ENCODE data around the gene NFATC3.

The NFATC3 gene

DNA sequence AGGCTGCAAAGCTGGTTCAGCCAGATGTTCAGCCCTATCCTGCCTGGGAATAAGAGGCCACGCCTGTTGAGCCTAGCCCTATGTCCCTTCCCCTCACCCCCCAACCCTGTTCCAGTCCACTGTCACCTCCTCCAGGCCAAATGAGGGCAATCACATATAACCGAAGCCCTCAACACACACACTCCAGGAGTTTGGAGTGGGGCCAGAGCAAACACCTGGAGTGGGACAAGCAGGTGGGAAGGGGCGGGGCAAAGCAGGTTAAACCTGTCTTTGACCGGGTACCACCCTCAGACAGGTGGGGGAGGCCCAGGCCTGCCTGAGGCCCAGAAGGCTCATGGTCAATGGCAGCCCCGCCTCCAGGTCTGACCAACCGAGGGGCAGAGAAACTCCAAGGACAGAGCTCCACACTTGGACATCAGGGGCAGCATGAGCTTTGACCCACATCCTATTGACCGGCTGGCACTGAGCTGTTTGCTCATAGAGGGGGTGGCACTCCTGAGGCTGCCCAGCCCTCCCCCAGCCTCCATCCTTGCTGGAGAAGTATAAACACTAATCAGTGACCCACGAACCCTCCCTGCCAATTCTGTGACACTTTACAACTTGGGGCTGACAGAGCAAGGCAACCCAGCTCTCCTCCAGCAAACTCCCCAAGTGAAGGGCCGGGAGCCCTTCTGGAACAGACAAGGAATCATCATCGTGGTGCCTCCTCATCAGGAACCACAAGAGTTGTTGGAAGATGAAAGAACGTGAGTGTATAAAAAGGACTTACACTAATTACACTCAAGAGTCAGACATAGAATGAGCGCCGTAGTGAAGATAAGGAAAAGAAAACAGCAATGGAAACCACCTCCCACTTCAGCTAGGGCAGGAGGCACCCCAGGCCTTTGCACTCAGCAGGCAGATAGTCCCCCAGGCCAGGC is 149.3 kb downstream of the NFATC3 start:
- peak; percentile 58 to 71 for DNase-seq

GRCh38 chr16:68235108-68235886 is 150.1 kb downstream of the NFATC3 start:
- no peak for DNase-seq

- DNase-seq: no peak
Observed at GRCh38 chr16:68235887-68236136, 150.6 kb downstream of the NFATC3 start, which contains the start of gene ESRP2. TSS of gene ESRP2 (minus strand) at chr16:68236127. CDS start at chr16:68236045, 82 bp downstream.

DNA sequence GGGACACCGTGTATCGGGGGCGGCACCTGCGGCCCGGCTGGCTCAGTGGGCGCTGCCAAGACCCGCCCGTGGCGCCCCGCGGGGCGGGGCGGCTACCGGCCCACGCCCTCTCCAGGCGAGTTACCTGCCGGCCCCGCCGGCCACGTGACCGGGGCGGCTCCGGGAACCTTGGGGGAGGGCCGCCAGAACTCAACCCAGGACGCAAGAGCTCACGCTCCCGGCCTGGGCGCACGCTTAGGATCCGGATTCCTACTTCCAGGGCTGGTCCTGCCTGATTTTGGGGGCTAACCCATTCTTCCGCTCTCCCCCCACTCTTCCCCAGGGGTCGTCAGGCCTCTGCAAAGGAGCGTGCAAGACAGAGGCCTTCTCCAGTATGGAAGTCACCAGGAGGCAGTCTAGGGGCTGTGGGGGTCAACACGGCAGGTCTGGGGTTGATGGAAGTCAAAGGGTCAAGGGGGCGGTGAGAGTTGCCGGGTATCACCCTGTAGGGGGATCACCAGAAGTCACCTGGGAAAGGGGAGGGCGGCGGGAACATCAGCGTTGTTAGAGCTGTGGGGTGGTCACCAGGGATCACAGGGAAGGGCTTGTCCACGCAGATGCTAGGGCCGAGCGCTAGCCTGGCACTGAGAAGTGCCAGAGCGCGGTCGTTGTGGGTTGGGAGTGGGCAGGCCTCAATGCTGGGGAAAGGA is 151.1 kb downstream of the NFATC3 start:
- peak in 1 of 2 experiments; percentile 14 for DNase-seq

GRCh38 chr16:68236826-68237242 is 151.7 kb downstream of the NFATC3 start:
- no peak for DNase-seq

- peak; percentile 82 to 93 for DNase-seq
Observed at GRCh38 chr16:68237243-68238028, 152.3 kb downstream of the NFATC3 start.

DNA sequence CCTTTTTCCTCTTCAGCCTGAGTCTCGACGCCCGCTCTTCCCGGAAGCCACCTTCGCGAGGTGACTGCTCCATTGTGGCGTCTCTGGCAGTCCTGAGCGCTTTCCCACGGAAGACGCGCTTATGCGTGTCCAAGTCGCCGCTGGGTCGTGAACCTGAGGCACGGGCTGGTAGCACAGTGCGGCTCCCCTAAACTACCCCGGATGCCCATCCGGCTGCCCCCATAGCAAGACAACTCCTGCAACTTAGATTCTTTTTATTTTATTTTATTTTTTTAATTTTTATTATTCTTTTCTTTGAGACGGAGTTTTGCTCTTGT is 152.8 kb downstream of the NFATC3 start:
- no peak for DNase-seq

- DNase-seq: no peak
Observed at GRCh38 chr16:68242085-68242484, 156.9 kb downstream of the NFATC3 start.

DNA sequence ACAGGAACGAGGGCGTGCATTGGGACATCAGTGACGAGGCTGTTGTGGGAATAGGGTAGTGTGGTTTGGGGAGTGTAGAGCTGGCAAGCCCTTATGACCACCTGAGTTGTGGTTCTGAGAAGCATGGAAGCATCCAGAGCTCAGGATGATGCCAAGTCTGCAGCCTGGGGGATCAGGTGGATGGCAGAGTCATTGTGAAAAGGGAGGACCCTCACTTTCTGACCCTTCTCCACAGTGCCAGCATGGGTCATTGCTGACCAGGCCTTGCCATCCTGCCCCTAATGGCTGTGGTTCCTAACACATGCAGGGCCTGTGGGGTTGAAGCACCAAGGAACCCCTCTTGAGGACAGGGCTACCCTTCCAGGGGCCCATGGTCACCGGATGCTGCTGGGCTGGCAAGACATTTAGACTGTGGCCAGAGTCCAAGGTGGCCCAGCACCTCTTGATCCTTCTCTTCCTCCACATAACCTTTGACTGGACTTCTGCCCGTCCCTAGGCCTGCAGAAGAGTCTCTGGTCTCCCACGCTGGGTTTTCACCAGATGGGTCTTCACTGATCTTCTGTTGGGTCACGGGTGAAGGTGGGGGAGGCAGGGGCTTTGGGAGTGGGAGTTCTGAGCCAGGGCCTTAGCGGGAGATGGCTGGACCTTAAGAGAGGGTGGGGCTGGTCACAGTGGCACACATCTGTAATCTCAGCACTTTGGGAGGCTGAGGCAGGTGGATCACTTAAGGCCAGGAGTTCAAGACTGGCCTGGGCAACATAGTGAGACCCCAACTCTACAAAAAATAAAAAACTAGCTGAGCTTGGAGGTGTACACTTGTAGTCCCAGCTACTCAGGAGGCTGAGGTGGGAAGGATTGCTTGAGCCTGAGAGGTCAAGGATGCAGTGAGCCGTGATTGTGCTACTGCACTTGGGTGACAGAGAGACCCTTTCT is 158.0 kb downstream of the NFATC3 start:
- DNase-seq: no peak

GRCh38 chr16:68244481-68244902 is 159.3 kb downstream of the NFATC3 start:
- DNase-seq: no peak

GRCh38 chr16:68244903-68245853 is 160.0 kb downstream of the NFATC3 start, which contains the start of gene PLA2G15:
TSS of gene PLA2G15 (plus strand) at chr16:68245373. CDS start at chr16:68245427, 54 bp downstream.
- peak; percentile 42 to 62 for DNase-seq

DNA sequence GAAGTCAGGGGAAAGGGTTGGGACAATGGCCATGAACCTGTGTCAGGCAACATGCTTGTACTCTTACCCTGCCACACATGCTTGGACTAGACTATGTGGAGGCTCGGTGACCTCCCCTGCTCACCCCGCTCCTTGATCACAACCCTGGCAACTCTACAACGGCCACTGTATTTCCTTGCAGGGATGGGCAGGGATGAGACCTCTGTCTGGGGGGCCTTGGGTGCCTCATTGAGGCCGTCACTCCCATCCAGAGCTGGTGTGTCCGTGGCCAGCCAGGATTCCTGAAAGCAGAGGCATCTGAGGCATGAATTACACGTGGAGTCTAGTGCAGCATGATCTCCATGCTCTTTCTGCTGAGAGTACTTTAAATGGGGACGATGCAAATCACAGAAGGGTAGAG is 161.0 kb downstream of the NFATC3 start:
- no peak for DNase-seq

DNA sequence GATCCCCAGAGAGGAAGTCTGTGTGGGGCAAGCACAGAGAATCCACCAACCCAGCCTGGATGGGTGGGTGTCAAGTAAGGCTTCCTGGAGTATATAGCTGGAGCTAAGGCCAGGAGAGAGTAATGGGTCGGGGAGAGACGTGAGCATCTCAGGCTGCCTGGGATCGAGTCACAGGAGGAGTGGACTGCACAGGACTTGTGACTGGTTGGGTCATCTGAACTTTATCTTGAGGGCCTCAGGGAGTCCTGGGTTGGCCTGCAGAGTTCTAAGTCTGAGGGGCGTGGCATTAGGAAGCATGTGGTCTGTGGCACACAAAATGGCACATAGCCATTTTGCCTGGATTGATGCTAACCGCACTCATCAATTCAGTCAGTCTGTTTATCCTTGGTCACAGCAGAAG is 161.5 kb downstream of the NFATC3 start:
- DNase-seq: no peak

GRCh38 chr16:68247400-68247799 is 162.2 kb downstream of the NFATC3 start:
- DNase-seq: no peak

- no peak for DNase-seq
Observed at GRCh38 chr16:68247932-68248331, 162.8 kb downstream of the NFATC3 start.

DNA sequence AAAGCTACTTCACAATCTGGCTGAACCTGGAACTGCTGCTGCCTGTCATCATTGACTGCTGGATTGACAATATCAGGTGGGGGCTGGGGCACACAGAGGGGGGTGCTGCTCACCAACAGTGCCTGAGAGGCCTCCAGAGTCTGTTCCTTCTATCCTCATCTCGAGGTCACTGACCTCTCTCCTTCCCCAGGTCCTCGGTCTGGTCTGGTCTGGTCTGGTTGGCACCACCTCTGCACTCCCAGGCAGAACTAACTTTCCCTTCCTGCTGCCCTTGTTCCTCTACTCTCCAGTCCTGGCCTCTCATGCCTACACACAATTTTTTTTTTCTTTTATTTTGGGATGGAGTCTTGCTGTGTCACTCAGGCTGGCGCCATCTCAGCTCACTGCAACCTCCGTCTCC is 164.2 kb downstream of the NFATC3 start:
- no peak for DNase-seq

GRCh38 chr16:68250951-68251350 is 165.8 kb downstream of the NFATC3 start:
- DNase-seq: no peak

DNA sequence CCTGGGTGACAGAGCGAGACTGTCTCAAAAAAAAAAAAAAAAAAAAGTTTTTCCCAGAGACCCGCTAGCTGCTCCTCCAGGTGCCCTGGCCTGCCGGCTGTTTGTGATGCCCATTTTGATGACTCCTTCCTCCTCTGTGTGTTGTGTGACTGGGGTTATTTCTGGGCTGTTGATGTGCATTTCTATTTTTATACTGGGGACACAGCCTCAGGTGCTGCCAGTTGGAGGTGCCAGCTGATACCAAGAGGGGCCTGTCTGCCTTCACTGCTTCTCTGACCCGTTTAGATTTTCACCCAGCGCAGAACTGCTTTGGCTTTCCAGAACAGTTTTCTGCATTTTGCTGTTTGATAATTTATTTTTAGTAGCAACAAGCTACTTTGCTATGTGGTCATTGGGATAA is 166.7 kb downstream of the NFATC3 start:
- no peak for DNase-seq

GRCh38 chr16:68252383-68252782 is 167.2 kb downstream of the NFATC3 start:
- DNase-seq: no peak

- no peak for DNase-seq
Observed at GRCh38 chr16:68253721-68254120, 168.6 kb downstream of the NFATC3 start.
